Amniotic epithelial cell (primary cell): ENCODE results near the gene PDZD7.

ENCODE experiments used
- DNase-seq: peaks from one replicate; pipeline ENCODE4 v3.0.0-alpha.2; 2010; ENCODE audit warnings: low read depth

The PDZD7 gene

GRCh38 chr10:101000915-101001658 is 29.8 kb downstream of the PDZD7 start:
- peak; percentile 75 for DNase-seq

GRCh38 chr10:101000127-101000914 is 30.6 kb downstream of the PDZD7 start:
- DNase-seq = peak; percentile 17

- DNase-seq = no peak
Observed at GRCh38 chr10:100999742-101000126, 31.2 kb downstream of the PDZD7 start, which contains the start of gene LZTS2. Gene LZTS2, plus strand, starts transcription at chr10:100999808. Its CDS starts 2,731 bp downstream, at chr10:101002539.

- peak; percentile 50 for DNase-seq
Observed at GRCh38 chr10:100998991-100999741, 31.8 kb downstream of the PDZD7 start.

GRCh38 chr10:100998183-100998990 is 32.5 kb downstream of the PDZD7 start:
- DNase-seq = peak; percentile 79

- DNase-seq = peak; percentile 61
Observed at GRCh38 chr10:100997360-100998182, 33.4 kb downstream of the PDZD7 start.

- no peak for DNase-seq
Observed at GRCh38 chr10:100996678-100997359, 34.1 kb downstream of the PDZD7 start.

- no peak for DNase-seq
Observed at GRCh38 chr10:100995181-100995580, 35.7 kb downstream of the PDZD7 start.

- DNase-seq = no peak
Observed at GRCh38 chr10:100993986-100994708, 36.8 kb downstream of the PDZD7 start.

GRCh38 chr10:100989088-100989487 is 41.8 kb downstream of the PDZD7 start:
- DNase-seq = no peak

GRCh38 chr10:100988166-100988565 is 42.8 kb downstream of the PDZD7 start:
- no peak for DNase-seq

GRCh38 chr10:100987685-100988049 is 43.3 kb downstream of the PDZD7 start:
- DNase-seq = no peak

GRCh38 chr10:100986952-100987684 is 43.8 kb downstream of the PDZD7 start, which contains the start of the genes MRPL43 and TWNK:
Gene MRPL43, minus strand, starts transcription at chr10:100987497. Its CDS starts 54 bp downstream, at chr10:100987443.
Gene TWNK, plus strand, starts transcription at chr10:100987543. Its CDS starts 668 bp downstream, at chr10:100988211.
- DNase-seq = peak; percentile 58

GRCh38 chr10:100986623-100986951 is 44.3 kb downstream of the PDZD7 start:
- no peak for DNase-seq

- DNase-seq = no peak
Observed at GRCh38 chr10:100985336-100985735, 45.6 kb downstream of the PDZD7 start.

GRCh38 chr10:100984672-100985177 is 46.2 kb downstream of the PDZD7 start:
- DNase-seq = no peak

- no peak for DNase-seq
Observed at GRCh38 chr10:100983868-100984671, 46.9 kb downstream of the PDZD7 start.
